ENCODE data around the gene PRKACA. TPM values are rescaled to one million over a fixed set of nuclear protein-coding genes. Genes with fewer than 3 reads are reported as not detected.

PRKACA gene
- total and polyA plus RNA-seq, 4 experiments from 2014 or later = 0.42 to 51.7 (median 25.6) TPM

DNA sequence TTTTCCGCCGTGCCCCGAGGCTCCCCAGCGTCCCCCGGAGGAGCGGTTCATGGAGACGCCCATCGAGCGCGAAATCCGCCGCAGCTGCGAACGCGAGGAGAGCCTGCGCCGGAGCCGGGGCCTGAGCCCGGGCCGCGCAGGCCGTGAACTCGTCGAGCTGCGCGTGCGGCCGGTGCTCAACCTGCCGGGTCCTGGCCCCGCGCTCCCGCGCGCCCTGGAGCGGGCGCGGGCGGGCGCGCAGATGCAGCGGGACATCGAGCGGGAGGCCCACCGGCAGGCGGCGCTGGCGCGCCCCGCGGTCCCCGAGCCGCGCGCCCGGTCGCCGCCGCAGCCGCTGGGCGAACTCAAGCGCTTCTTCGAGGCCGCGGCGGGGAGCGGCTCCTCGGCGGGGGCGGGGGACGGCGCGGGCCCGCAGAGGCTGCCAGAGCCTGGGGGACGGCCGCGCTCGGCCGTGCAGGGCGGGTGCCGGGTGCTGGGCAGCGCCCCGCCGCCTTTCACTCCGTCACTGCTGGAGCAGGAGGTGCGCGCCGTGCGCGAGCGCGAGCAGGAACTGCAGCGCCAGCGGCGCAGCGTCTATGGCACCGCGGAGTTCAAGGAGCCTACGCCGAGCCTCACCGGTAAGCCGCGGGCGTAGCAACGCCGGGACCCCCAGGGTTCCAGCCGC, 44.2 kb downstream of the PRKACA start:
- no peaks in the 10 kb centered on the region for H3K9me3 Mint-ChIP-seq
- H3K4me1 Mint-ChIP-seq = peaks cover 7 to 28% (median 15%) of the 10 kb centered on the region in 4 donors
- peaks cover 31% of the 10 kb centered on the region for H3K4me1 ChIP-seq (ENCODE audit: insufficient read depth, low read length)
- ChIA-PET CTCF (ENCODE audit: partially characterized antibody) (interaction anchor here (0.7 to 6.9 kb wide), 32 partner anchors 9 to 285 kb away, joined by 3 to 65 read pairs (median 5); partner anchors contain the start of genes ASF1B, IL27RA and PALM3), POLR2A (ENCODE audit: partially characterized antibody) (interaction anchor here (0.5 to 4.2 kb wide), 15 partner anchors 8 to 210 kb away, joined by 3 to 30 read pairs (median 6); partner anchors contain the start of genes ASF1B, DCAF15, IL27RA and PRKACA)
- intact Hi-C loops (cut with micrococcal nuclease) = loop anchor here (1.0 to 10.0 kb wide), 9 partner anchors 15 to 477 kb away; partner anchors contain the start of genes DCAF15 and SAMD1
- H3K27ac ChIP-seq (ENCODE audit: low read depth, low read length) = peak overlapping the region; percentile 61
- H3K27ac Mint-ChIP-seq = peak overlapping the region; percentile 70 to 97 (median 88)
- peak overlapping the region; percentile 89 to 98 (median 93) for H3K4me3 Mint-ChIP-seq
- H3K36me3 ChIP-seq (ENCODE audit: insufficient read depth, low read length) = no peaks in the 10 kb centered on the region
- H3K36me3 Mint-ChIP-seq = peaks cover 0 to 1% of the 10 kb centered on the region in 2 donors
- no peaks in the 10 kb centered on the region for H3K27me3 Mint-ChIP-seq
- peak; percentile 80 to 88 (median 84) for DNase-seq
- no peaks in the 10 kb centered on the region for H3K9me3 ChIP-seq (ENCODE audit: control insufficient read depth in 1 of 2, low read length in 2 of 2)
- H3K4me3 ChIP-seq (ENCODE audit: low read length in 2 of 2) = peak overlapping the region; percentile 70 to 90
- no peaks in the 10 kb centered on the region for H3K27me3 ChIP-seq (ENCODE audit: insufficient read depth, low read length)

GRCh38 chr19:14072535-14073260, 44.9 kb downstream of the PRKACA start, which contains the start of gene MISP3:
MISP3 (plus strand) TSS chr19:14072786; CDS start chr19:14073310, 524 bp downstream.
- Histone ChIP-seq H3K4me1 (ENCODE audit: insufficient read depth, low read length) (peaks cover 31% of the 10 kb centered on the region), H3K27ac (ENCODE audit: low read depth, low read length) (peak within 1 kb of the TSS; percentile 61), H3K4me3 (ENCODE audit: low read length in 2 of 2) (peak within 1 kb of the TSS; percentile 36 to 70), H3K27me3 (ENCODE audit: insufficient read depth, low read length) (no peaks in the 10 kb centered on the region), H3K36me3 (ENCODE audit: insufficient read depth, low read length) (no peaks in the 10 kb centered on the region), H3K9me3 (ENCODE audit: control insufficient read depth in 1 of 2, low read length in 2 of 2) (no peaks in the 10 kb centered on the region)
- Mint-ChIP-seq H3K27ac (peak within 1 kb of the TSS; percentile 70 to 97 (median 88)), H3K36me3 (peaks cover 0 to 1% of the 10 kb centered on the region in 2 donors), H3K4me3 (peak within 1 kb of the TSS; percentile 89 to 98 (median 93)), H3K27me3 (no peaks in the 10 kb centered on the region), H3K9me3 (no peaks in the 10 kb centered on the region), H3K4me1 (peaks cover 7 to 28% (median 15%) of the 10 kb centered on the region in 4 donors)
- intact Hi-C loops (cut with micrococcal nuclease) = loop anchor here (1.0 to 10.0 kb wide), 9 partner anchors 14 to 476 kb away; partner anchors contain the start of genes DCAF15 and SAMD1
- DNase-seq = no peak
- ChIA-PET CTCF (ENCODE audit: partially characterized antibody) (interaction anchor here (0.7 to 6.9 kb wide), 27 partner anchors 9 to 284 kb away, joined by 3 to 65 read pairs (median 5); partner anchors contain the start of genes ASF1B, IL27RA, NANOS3 and PALM3), POLR2A (ENCODE audit: partially characterized antibody) (interaction anchor here (0.5 to 4.2 kb wide), 9 partner anchors 9 to 192 kb away, joined by 4 to 30 read pairs (median 11); partner anchors contain the start of genes ASF1B, IL27RA, PRKACA and RFX1)

- DNase-seq = no peak
- Histone ChIP-seq H3K4me1 (ENCODE audit: insufficient read depth, low read length) (peaks cover 31% of the 10 kb centered on the region), H3K27me3 (ENCODE audit: insufficient read depth, low read length) (no peaks in the 10 kb centered on the region), H3K4me3 (ENCODE audit: low read length in 2 of 2) (no peak overlapping the region), H3K27ac (ENCODE audit: low read depth, low read length) (no peak overlapping the region), H3K36me3 (ENCODE audit: insufficient read depth, low read length) (no peaks in the 10 kb centered on the region), H3K9me3 (ENCODE audit: control insufficient read depth in 1 of 2, low read length in 2 of 2) (no peaks in the 10 kb centered on the region)
- Mint-ChIP-seq H3K4me3 (peak overlapping the region in 4 of 8 donors; percentile 33 to 55 (median 50)), H3K36me3 (peaks cover 0 to 1% of the 10 kb centered on the region in 2 donors), H3K27me3 (peaks cover 1 to 5% of the 10 kb centered on the region in 2 donors), H3K4me1 (peaks cover 7 to 26% (median 15%) of the 10 kb centered on the region in 4 donors), H3K9me3 (no peaks in the 10 kb centered on the region), H3K27ac (no peak overlapping the region)
- intact Hi-C loops (cut with micrococcal nuclease) = loop anchor here (10.0 kb wide), 1 partner anchor 116 kb away; the partner anchor contains the start of gene DCAF15
- CTCF ChIA-PET (ENCODE audit: partially characterized antibody) = interaction anchor here (0.6 to 6.9 kb wide), 13 partner anchors 10 to 209 kb away, joined by 3 to 65 read pairs (median 4); partner anchors contain the start of genes ASF1B and PALM3
- POLR2A ChIA-PET (ENCODE audit: partially characterized antibody) = interaction anchor here (0.6 to 4.2 kb wide), 4 partner anchors 17 to 190 kb away, joined by 3 to 30 read pairs (median 3); no protein-coding TSS in a partner anchor
These were observed 47.1 kb downstream of the PRKACA start for GRCh38 chr19:14070268-14071050.

DNA sequence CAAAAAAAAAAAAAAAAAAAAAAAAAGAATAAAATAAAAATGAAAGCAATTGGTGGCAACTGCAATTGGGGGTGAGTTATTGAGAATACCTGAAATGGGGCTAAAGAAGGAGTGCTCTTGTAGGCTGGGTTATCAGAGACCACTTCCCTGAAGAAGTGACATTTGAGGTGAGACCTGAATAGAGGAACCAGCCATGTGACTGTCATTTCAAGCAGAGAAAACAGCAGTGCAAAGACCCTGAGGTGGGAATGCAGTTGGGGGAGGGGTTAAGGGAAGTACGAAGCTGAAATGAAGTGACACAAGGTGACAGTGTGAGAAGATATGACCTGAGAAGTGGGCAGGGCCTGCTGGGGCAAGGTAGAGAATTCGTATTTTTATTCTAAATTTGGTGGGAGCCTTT, 51.4 kb downstream of the PRKACA start:
- Mint-ChIP-seq H3K4me1 (peaks cover 0 to 9% (median 0%) of the 10 kb centered on the region in 4 donors), H3K27ac (peak overlapping the region in 2 of 7 donors; percentile 1 to 72), H3K9me3 (peaks cover 0 to 1% (median 0%) of the 10 kb centered on the region in 8 donors)

GRCh38 chr19:14063105-14063504, 54.5 kb downstream of the PRKACA start:
- ChIA-PET POLR2A (ENCODE audit: partially characterized antibody) (no interaction called here), CTCF (ENCODE audit: partially characterized antibody) (interaction anchor here (4.7 kb wide), 1 partner anchor 8 kb away, joined by 65 read pairs; the partner anchor contains the start of gene MISP3)
- Mint-ChIP-seq H3K4me1 (peaks cover 6 to 16% (median 11%) of the 10 kb centered on the region in 4 donors), H3K9me3 (peaks cover 0 to 1% (median 0%) of the 10 kb centered on the region in 8 donors), H3K27ac (no peak overlapping the region), H3K36me3 (no peaks in the 10 kb centered on the region), H3K4me3 (no peak overlapping the region), H3K27me3 (peaks cover 18 to 20% of the 10 kb centered on the region in 2 donors)
- Histone ChIP-seq H3K4me1 (ENCODE audit: insufficient read depth, low read length) (peaks cover 13% of the 10 kb centered on the region), H3K9me3 (ENCODE audit: control insufficient read depth in 1 of 2, low read length in 2 of 2) (no peaks in the 10 kb centered on the region), H3K36me3 (ENCODE audit: insufficient read depth, low read length) (no peaks in the 10 kb centered on the region), H3K27me3 (ENCODE audit: insufficient read depth, low read length) (peaks cover 15% of the 10 kb centered on the region), H3K4me3 (ENCODE audit: low read length in 2 of 2) (no peak overlapping the region), H3K27ac (ENCODE audit: low read depth, low read length) (no peak overlapping the region)
- intact Hi-C loops (cut with micrococcal nuclease) = no loop called here
- no peak for DNase-seq

More for the DNA sequence above, 51.4 kb downstream of the PRKACA start:
- Mint-ChIP-seq H3K4me3 (no peak overlapping the region), H3K36me3 (no peaks in the 10 kb centered on the region), H3K27me3 (peaks cover 1 to 7% of the 10 kb centered on the region in 2 donors)
- POLR2A ChIA-PET (ENCODE audit: partially characterized antibody) = no interaction called here
- intact Hi-C loops (cut with micrococcal nuclease) = no loop called here
- Histone ChIP-seq H3K4me1 (ENCODE audit: insufficient read depth, low read length) (no peaks in the 10 kb centered on the region), H3K36me3 (ENCODE audit: insufficient read depth, low read length) (no peaks in the 10 kb centered on the region), H3K27ac (ENCODE audit: low read depth, low read length) (no peak overlapping the region), H3K27me3 (ENCODE audit: insufficient read depth, low read length) (no peaks in the 10 kb centered on the region), H3K9me3 (ENCODE audit: control insufficient read depth in 1 of 2, low read length in 2 of 2) (no peaks in the 10 kb centered on the region), H3K4me3 (ENCODE audit: low read length in 2 of 2) (no peak overlapping the region)
- DNase-seq = no peak
- CTCF ChIA-PET (ENCODE audit: partially characterized antibody) = interaction anchor here (1.5 kb wide), 1 partner anchor 204 kb away, joined by 3 read pairs; no protein-coding TSS in a partner anchor

DNA sequence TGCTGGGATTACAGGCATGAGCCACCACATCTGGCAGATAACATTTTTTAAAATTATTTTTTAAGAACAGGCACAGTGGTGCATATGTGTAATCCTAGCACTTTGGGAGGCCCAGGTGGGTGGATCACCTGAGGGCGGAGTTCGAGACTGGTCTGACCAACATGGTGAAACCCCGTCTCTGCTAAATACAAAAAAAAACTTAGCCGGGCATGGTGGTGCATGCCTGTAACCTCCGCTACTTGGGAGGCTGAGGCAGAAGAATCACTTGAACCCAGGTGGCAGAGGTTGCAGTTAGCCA, 55.1 kb downstream of the PRKACA start:
- DNase-seq = no peak
- intact Hi-C loops (cut with micrococcal nuclease) = no loop called here
- Histone ChIP-seq H3K4me1 (ENCODE audit: insufficient read depth, low read length) (peaks cover 18% of the 10 kb centered on the region), H3K27me3 (ENCODE audit: insufficient read depth, low read length) (peaks cover 17% of the 10 kb centered on the region), H3K4me3 (ENCODE audit: low read length in 2 of 2) (no peak overlapping the region), H3K9me3 (ENCODE audit: control insufficient read depth in 1 of 2, low read length in 2 of 2) (no peaks in the 10 kb centered on the region), H3K27ac (ENCODE audit: low read depth, low read length) (no peak overlapping the region), H3K36me3 (ENCODE audit: insufficient read depth, low read length) (no peaks in the 10 kb centered on the region)
- peaks cover 18 to 23% of the 10 kb centered on the region in 2 donors for H3K27me3 Mint-ChIP-seq
- ChIA-PET POLR2A (ENCODE audit: partially characterized antibody) (no interaction called here), CTCF (ENCODE audit: partially characterized antibody) (interaction anchor here (1.2 to 4.7 kb wide), 2 partner anchors 8 to 13 kb away, joined by 3 to 65 read pairs; partner anchors contain the start of gene MISP3)
- H3K9me3 Mint-ChIP-seq = peaks cover 0 to 1% (median 0%) of the 10 kb centered on the region in 8 donors
- no peak overlapping the region for H3K27ac Mint-ChIP-seq
- peaks cover 7 to 21% (median 14%) of the 10 kb centered on the region in 4 donors for H3K4me1 Mint-ChIP-seq
- H3K4me3 Mint-ChIP-seq = no peak overlapping the region
- H3K36me3 Mint-ChIP-seq = no peaks in the 10 kb centered on the region
